Measurements from ENCODE around the gene ZNF784.

- TF ChIP-seq EZH2 (IDR thresholded peaks at IDR 0.05; ENCODE audit: borderline replicate concordance, low read depth, low read length, severe bottlenecking), result no peak
- TF ChIP-seq, protein P1, sequence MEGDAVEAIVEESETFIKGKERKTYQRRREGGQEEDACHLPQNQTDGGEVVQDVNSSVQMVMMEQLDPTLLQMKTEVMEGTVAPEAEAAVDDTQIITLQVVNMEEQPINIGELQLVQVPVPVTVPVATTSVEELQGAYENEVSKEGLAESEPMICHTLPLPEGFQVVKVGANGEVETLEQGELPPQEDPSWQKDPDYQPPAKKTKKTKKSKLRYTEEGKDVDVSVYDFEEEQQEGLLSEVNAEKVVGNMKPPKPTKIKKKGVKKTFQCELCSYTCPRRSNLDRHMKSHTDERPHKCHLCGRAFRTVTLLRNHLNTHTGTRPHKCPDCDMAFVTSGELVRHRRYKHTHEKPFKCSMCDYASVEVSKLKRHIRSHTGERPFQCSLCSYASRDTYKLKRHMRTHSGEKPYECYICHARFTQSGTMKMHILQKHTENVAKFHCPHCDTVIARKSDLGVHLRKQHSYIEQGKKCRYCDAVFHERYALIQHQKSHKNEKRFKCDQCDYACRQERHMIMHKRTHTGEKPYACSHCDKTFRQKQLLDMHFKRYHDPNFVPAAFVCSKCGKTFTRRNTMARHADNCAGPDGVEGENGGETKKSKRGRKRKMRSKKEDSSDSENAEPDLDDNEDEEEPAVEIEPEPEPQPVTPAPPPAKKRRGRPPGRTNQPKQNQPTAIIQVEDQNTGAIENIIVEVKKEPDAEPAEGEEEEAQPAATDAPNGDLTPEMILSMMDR (IDR thresholded peaks at IDR 0.05; ENCODE audit: borderline replicate concordance, extremely low read depth, low read length, poor library complexity, severe bottlenecking), result no peak
Observed at GRCh38 chr19:55624109-55625003, at the start of gene ZNF784.
